GM19240 (cell line): ENCODE measurements around the gene TSPOAP1.

Source experiments
- DNase-seq: peaks from one replicate; pipeline ENCODE4 v3.0.0; 2011; ENCODE audit warnings: low spot score; ENCODE audit not compliant: insufficient read length

The TSPOAP1 gene

GRCh38 chr17:58277802-58278595 lies 50.6 kb downstream of the TSPOAP1 start:
- DNase-seq, result no peak

GRCh38 chr17:58277107-58277801 lies 51.3 kb downstream of the TSPOAP1 start:
- no peak for DNase-seq

GRCh38 chr17:58276423-58276822 lies 52.2 kb downstream of the TSPOAP1 start:
- DNase-seq, result no peak

GRCh38 chr17:58275417-58275816 lies 53.2 kb downstream of the TSPOAP1 start:
- no peak for DNase-seq

- DNase-seq, result no peak
Observed at GRCh38 chr17:58273453-58274104, 55.0 kb downstream of the TSPOAP1 start.

- no peak for DNase-seq
Observed at GRCh38 chr17:58272367-58273280, 56.0 kb downstream of the TSPOAP1 start.

- no peak for DNase-seq
Observed at GRCh38 chr17:58271216-58271931, 57.2 kb downstream of the TSPOAP1 start.

GRCh38 chr17:58270476-58271215 lies 57.9 kb downstream of the TSPOAP1 start:
- DNase-seq, result no peak

- no peak for DNase-seq
Observed at GRCh38 chr17:58269557-58270291, 58.9 kb downstream of the TSPOAP1 start.

- DNase-seq, result no peak
Observed at GRCh38 chr17:58268774-58269556, 59.6 kb downstream of the TSPOAP1 start.

GRCh38 chr17:58268326-58268725 lies 60.3 kb downstream of the TSPOAP1 start:
- no peak for DNase-seq

GRCh38 chr17:58267347-58268324 lies 61.0 kb downstream of the TSPOAP1 start:
- DNase-seq, result no peak

- DNase-seq, result no peak
Observed at GRCh38 chr17:58265902-58266875, 62.4 kb downstream of the TSPOAP1 start.

- no peak for DNase-seq
Observed at GRCh38 chr17:58265271-58265670, 63.3 kb downstream of the TSPOAP1 start.

GRCh38 chr17:58264407-58265103 lies 64.0 kb downstream of the TSPOAP1 start:
- DNase-seq, result no peak
